Fibroblast of lung (primary cell): ENCODE measurements around the gene SORL1. TPM values are rescaled to one million over a fixed set of nuclear protein-coding genes. Genes with fewer than 3 reads are reported as not detected.

Experiments used
- DNase-seq, 2 donors: peaks; one replicate each; pipeline versions ENCODE4 v3.0.0 to v3.0.0-alpha.2; 2010; ENCODE audit warnings: low read depth in 2 of 2
- H2AFZ ChIP-seq: 2 replicates; pipeline ENCODE4 v1.5.1; 2012; ENCODE audit warnings: low read length, control low read depth, inconsistent platforms
- H3K27ac ChIP-seq: 2 replicates; pipeline ENCODE4 v1.5.1; 2011; ENCODE audit warnings: low read length, control low read depth; ENCODE audit not compliant: insufficient read depth
- H3K27me3 ChIP-seq: 2 replicates; pipeline ENCODE4 v1.5.1; 2011; ENCODE audit warnings: mild to moderate bottlenecking, low read length; ENCODE audit not compliant: control insufficient read depth, insufficient read depth
- H3K36me3 ChIP-seq: 2 replicates; pipeline ENCODE4 v1.5.1; 2011; ENCODE audit warnings: low read length; ENCODE audit not compliant: control insufficient read depth, insufficient read depth
- H3K4me1 ChIP-seq: 2 replicates; pipeline ENCODE4 v1.5.1; 2011; ENCODE audit warnings: low read length; ENCODE audit not compliant: control insufficient read depth, insufficient read depth; ENCODE audit errors: extremely low read depth
- H3K4me2 ChIP-seq: 2 replicates; pipeline ENCODE4 v1.5.1; 2011; ENCODE audit warnings: low read length, control low read depth; ENCODE audit not compliant: insufficient read depth; ENCODE audit errors: extremely low read depth
- H3K4me3 ChIP-seq, 4 experiments: fragments of 200-600 bp in 1 of 4; sonication (generic) in 1 of 4; replicated peaks in 1 of 4; 2 replicates each; pipeline ENCODE4 v1.5.1; 2011 to 2016; ENCODE audit warnings: low read length in 4 of 4, low read depth in 3 of 4, mild to moderate bottlenecking in 3 of 4, control low read depth in 2 of 4, inconsistent platforms in 1 of 4, mixed read lengths in 1 of 4; ENCODE audit not compliant: insufficient read depth in 1 of 4; ENCODE audit errors: control extremely low read depth in 1 of 4
- H3K79me2 ChIP-seq: 2 replicates; pipeline ENCODE4 v1.5.1; 2012; ENCODE audit warnings: mild to moderate bottlenecking, low read length, inconsistent platforms; ENCODE audit not compliant: control insufficient read depth, insufficient read depth
- H3K9ac ChIP-seq: 2 replicates; pipeline ENCODE4 v1.5.1; 2011; ENCODE audit warnings: mild to moderate bottlenecking, low read length, control low read depth; ENCODE audit not compliant: insufficient read depth
- H3K9me3 ChIP-seq: 2 replicates; pipeline ENCODE4 v1.5.1; 2012; ENCODE audit warnings: low read depth, low read length; ENCODE audit not compliant: control insufficient read depth, insufficient read depth
- H4K20me1 ChIP-seq: 2 replicates; pipeline ENCODE4 v1.5.1; 2011; ENCODE audit warnings: low read length; ENCODE audit not compliant: control insufficient read depth, insufficient read depth; ENCODE audit errors: extremely low read depth
- EZH2 ChIP-seq: IDR thresholded peaks from 2 replicates; pipeline ENCODE4 v1.5.1; 2012; ENCODE audit warnings: low read length, control low read depth, mild to moderate bottlenecking; ENCODE audit errors: missing control alignments
- polyA plus RNA-seq, 2 donors: library from polyadenylated mRNA; depleted of rRNA in 1 of 2; stranded (reverse) in 1 of 2; unstranded in 1 of 2; fragments of >200 nt; gene quantifications; 2 replicates each; pipeline ENCODE4 v1.2.1, GENCODE V29; 2011 to 2012; ENCODE audit warnings: missing spikeins in 1 of 2
- total RNA-seq: library from RNA; depleted of rRNA; stranded (reverse); fragments of >200 nt; gene quantifications from 2 replicates; pipeline ENCODE4 v1.2.1, GENCODE V29; 2014
- TF ChIP-seq, protein P1 (sequence below), 2 donors: IDR thresholded peaks in 1 of 2; conservative IDR thresholded peaks in 1 of 2; 1 replicate in 1 of 2; 2 replicates in 1 of 2; pipeline ENCODE4 v1.5.1; 2011 to 2012; ENCODE audit warnings: low read length in 2 of 2, control low read depth in 1 of 2, inconsistent platforms in 1 of 2, low read depth in 1 of 2, mild to moderate bottlenecking in 1 of 2

SORL1 gene
- total and polyA plus RNA-seq, 2 donors (not counting 1 experiment from before 2014, with no cell fraction given), result 0.58 to 10.9 TPM

GRCh38 chr11:121525376-121525775 is 73.3 kb downstream of the SORL1 start:
- Histone ChIP-seq H3K4me1 (no peaks in the 10 kb centered on the region), H4K20me1 (no peaks in the 10 kb centered on the region), H3K9me3 (no peaks in the 10 kb centered on the region), H3K27ac (no peak overlapping the region), H3K9ac (no peak overlapping the region), H3K27me3 (no peaks in the 10 kb centered on the region), H3K36me3 (no peaks in the 10 kb centered on the region), H3K4me3 (no peak overlapping the region), H3K4me2 (no peak overlapping the region), H2AFZ (no peak overlapping the region), H3K79me2 (no peaks in the 10 kb centered on the region)
- no peak for TF ChIP-seq EZH2
- TF ChIP-seq, protein P1, sequence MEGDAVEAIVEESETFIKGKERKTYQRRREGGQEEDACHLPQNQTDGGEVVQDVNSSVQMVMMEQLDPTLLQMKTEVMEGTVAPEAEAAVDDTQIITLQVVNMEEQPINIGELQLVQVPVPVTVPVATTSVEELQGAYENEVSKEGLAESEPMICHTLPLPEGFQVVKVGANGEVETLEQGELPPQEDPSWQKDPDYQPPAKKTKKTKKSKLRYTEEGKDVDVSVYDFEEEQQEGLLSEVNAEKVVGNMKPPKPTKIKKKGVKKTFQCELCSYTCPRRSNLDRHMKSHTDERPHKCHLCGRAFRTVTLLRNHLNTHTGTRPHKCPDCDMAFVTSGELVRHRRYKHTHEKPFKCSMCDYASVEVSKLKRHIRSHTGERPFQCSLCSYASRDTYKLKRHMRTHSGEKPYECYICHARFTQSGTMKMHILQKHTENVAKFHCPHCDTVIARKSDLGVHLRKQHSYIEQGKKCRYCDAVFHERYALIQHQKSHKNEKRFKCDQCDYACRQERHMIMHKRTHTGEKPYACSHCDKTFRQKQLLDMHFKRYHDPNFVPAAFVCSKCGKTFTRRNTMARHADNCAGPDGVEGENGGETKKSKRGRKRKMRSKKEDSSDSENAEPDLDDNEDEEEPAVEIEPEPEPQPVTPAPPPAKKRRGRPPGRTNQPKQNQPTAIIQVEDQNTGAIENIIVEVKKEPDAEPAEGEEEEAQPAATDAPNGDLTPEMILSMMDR (conservative IDR thresholded peaks at IDR 0.05 in 1 of 2, IDR thresholded peaks at IDR 0.05 in 1 of 2; ENCODE audit: low read depth in 1 of 2, low read length in 2 of 2), result no peak
- DNase-seq, result no peak

GRCh38 chr11:121530257-121530656 is 78.1 kb downstream of the SORL1 start:
- H3K27ac ChIP-seq, result no peak overlapping the region
- H3K9me3 ChIP-seq, result no peaks in the 10 kb centered on the region
- TF ChIP-seq, protein P1 (conservative IDR thresholded peaks at IDR 0.05 in 1 of 2, IDR thresholded peaks at IDR 0.05 in 1 of 2; ENCODE audit: low read depth in 1 of 2, low read length in 2 of 2), result no peak
- no peak for TF ChIP-seq EZH2
- no peak overlapping the region for H3K9ac ChIP-seq
- H2AFZ ChIP-seq, result no peak overlapping the region
- H3K4me3 ChIP-seq, result no peak overlapping the region
- H3K4me1 ChIP-seq, result no peaks in the 10 kb centered on the region
- no peaks in the 10 kb centered on the region for H4K20me1 ChIP-seq
- H3K79me2 ChIP-seq, result no peaks in the 10 kb centered on the region
- no peaks in the 10 kb centered on the region for H3K36me3 ChIP-seq
- H3K27me3 ChIP-seq, result no peaks in the 10 kb centered on the region
- no peak overlapping the region for H3K4me2 ChIP-seq
- DNase-seq, result no peak

DNA sequence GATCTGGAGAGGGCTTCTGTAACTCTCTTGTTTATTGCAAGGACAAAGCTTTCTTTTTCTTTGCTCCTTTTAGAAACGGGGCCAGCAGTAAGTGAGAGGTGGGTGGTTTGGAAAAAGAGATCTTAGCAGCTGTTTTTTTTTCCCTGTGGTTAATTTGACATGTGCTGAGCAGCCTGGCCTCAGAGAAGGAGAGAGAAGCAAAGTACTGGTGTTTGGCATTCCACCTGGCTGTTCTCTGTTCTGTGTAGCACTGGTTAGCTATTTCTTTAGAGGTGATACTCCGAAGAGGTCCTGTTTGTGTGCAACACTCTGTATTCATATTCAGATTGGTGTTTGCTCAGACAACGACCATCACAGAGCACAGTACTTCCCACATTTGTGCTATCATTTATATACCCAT is 81.5 kb downstream of the SORL1 start:
- Histone ChIP-seq H3K4me1 (no peaks in the 10 kb centered on the region), H3K4me3 (no peak overlapping the region), H3K27ac (no peak overlapping the region), H3K36me3 (no peaks in the 10 kb centered on the region), H3K79me2 (no peaks in the 10 kb centered on the region), H3K27me3 (no peaks in the 10 kb centered on the region), H2AFZ (no peak overlapping the region), H3K9ac (no peak overlapping the region), H3K9me3 (no peaks in the 10 kb centered on the region), H4K20me1 (no peaks in the 10 kb centered on the region), H3K4me2 (no peak overlapping the region)
- TF ChIP-seq EZH2, result no peak
- TF ChIP-seq, protein P1 (conservative IDR thresholded peaks at IDR 0.05 in 1 of 2, IDR thresholded peaks at IDR 0.05 in 1 of 2; ENCODE audit: low read depth in 1 of 2, low read length in 2 of 2), result no peak
- no peak for DNase-seq
